ENCODE results near the gene LARP7. TPM values are rescaled to one million over a fixed set of nuclear protein-coding genes. Genes with fewer than 3 reads are reported as not detected.
A peak's percentile ranks its signal among the peaks of the same experiment; 100 is the strongest.

Gene LARP7
- total and polyA plus RNA-seq, 2 of the 8 experiments (the other 6 are each of a cell fraction or from before 2014, with no cell fraction given) = 9.3 to 38.3 TPM

GRCh38 chr4:112648263-112649054 is 11.5 kb downstream of the LARP7 start:
- DNase-seq (ENCODE audit: low read depth in 1 of 2, low spot score in 2 of 2) (peak in 1 of 2 experiments; percentile 74), FAIRE-seq (peak; percentile 83)
- POLR2A ChIA-PET (ENCODE audit: partially characterized antibody) = interaction anchor here (0.6 to 9.8 kb wide), 37 partner anchors 9 to 288 kb away, joined by 3 to 612 read pairs (median 7); partner anchors contain the start of genes LARP7 and ZGRF1
- peak overlapping the region; percentile 96 for H3K56ac ChIP-seq (replicated peaks; ENCODE audit: insufficient read length, low read depth, low read length)
- H2BK20ac ChIP-seq (ENCODE audit: low read length) = no peak overlapping the region
- CTCF ChIA-PET (ENCODE audit: partially characterized antibody) = interaction anchor here (0.5 to 3.8 kb wide), 12 partner anchors 14 to 433 kb away, joined by 3 to 17 read pairs (median 4); no protein-coding TSS in a partner anchor
- H3K9ac ChIP-seq (replicated peaks in 1 of 4; ENCODE audit: extremely low read depth in 1 of 4, low read depth in 3 of 4, low read length in 3 of 4) = peak overlapping the region; percentile 91 to 99 (median 94)
- H3K23ac ChIP-seq (ENCODE audit: insufficient read length) = no peak overlapping the region
- peak overlapping the region; percentile 94 for H4K91ac ChIP-seq (replicated peaks; ENCODE audit: insufficient read length, low read length)
- H3K9me3 ChIP-seq (ENCODE audit: insufficient read depth in 2 of 2, low read depth in 1 of 2, low read length in 1 of 2) = no peaks in the 10 kb centered on the region
- H3K4me2 ChIP-seq (ENCODE audit: insufficient read depth in 1 of 2, low read depth in 2 of 2, low read length in 2 of 2) = peak overlapping the region; percentile 55 to 65
- H2BK15ac ChIP-seq (ENCODE audit: low read length) = no peak overlapping the region
- peak overlapping the region; percentile 92 for H3K27ac ChIP-seq (ENCODE audit: low read depth, low read length)
- no peaks in the 10 kb centered on the region for H4K20me1 ChIP-seq (replicated peaks in 1 of 2; ENCODE audit: control insufficient read depth in 1 of 2, insufficient read depth in 2 of 2, low read length in 2 of 2)
- no peak overlapping the region for H2AK5ac ChIP-seq (ENCODE audit: low read depth, low read length)
- H3K79me2 ChIP-seq (ENCODE audit: control insufficient read depth in 1 of 2, insufficient read depth in 2 of 2, low read length in 2 of 2) = peaks cover 0 to 38% of the 10 kb centered on the region in 2 experiments; a peak in 2 of 4 replicates
- H2BK5ac ChIP-seq (ENCODE audit: low read depth, low read length) = peak overlapping the region; percentile 85
- H3K23me2 ChIP-seq (ENCODE audit: low read depth, low read length) = peaks cover 2% of the 10 kb centered on the region; the same call in 1 of the 2 replicates
- H3K79me1 ChIP-seq (ENCODE audit: low read depth, low read length) = no peaks in the 10 kb centered on the region
- H3K4me1 ChIP-seq (replicated peaks in 1 of 4; ENCODE audit: control insufficient read depth in 3 of 4, insufficient read depth in 4 of 4, low read length in 3 of 4) = peaks cover 0 to 10% (median 1%) of the 10 kb centered on the region in 4 experiments; a peak in 2 of 7 replicates
- H3K27me3 ChIP-seq (replicated peaks in 1 of 4; ENCODE audit: control insufficient read depth in 3 of 4, extremely low read depth in 1 of 4, insufficient read depth in 3 of 4, low read length in 3 of 4) = no peaks in the 10 kb centered on the region
- H2BK12ac ChIP-seq (ENCODE audit: low read depth, low read length) = no peak overlapping the region; the same call in 1 of the 2 replicates
- peak overlapping the region; percentile 94 for H3K14ac ChIP-seq (ENCODE audit: insufficient read length)
- no peak overlapping the region for H4K8ac ChIP-seq (ENCODE audit: extremely low read depth, insufficient read depth, low read length)
- H2AFZ ChIP-seq (ENCODE audit: low read length) = no peak overlapping the region
- H3K36me3 ChIP-seq (ENCODE audit: control insufficient read depth in 2 of 4, insufficient read depth in 4 of 4, low read length in 3 of 4) = peaks cover 9 to 39% (median 24%) of the 10 kb centered on the region in 4 experiments; a peak in 6 of 8 replicates
- peak overlapping the region; percentile 90 for H4K5ac ChIP-seq (ENCODE audit: insufficient read length, low read depth, low read length)
- H3K4me3 ChIP-seq (ENCODE audit: extremely low read depth in 1 of 4, insufficient read depth in 2 of 4, low read depth in 3 of 4, low read length in 4 of 4) = peak overlapping the region; percentile 75 to 100 (median 100)
- 0% methylated on average over 3 of the region's 3 CpGs; no CpG with 5 or more reads in 1 of the 2 experiments for WGBS, 2 experiments (ENCODE audit: extremely low coverage in 1 of 2, insufficient coverage in 1 of 2, insufficient read length in 1 of 2, insufficient replicate concordance in 2 of 2, low coverage in 1 of 2, low lambda C conversion rate in 2 of 2, missing lambda C conversion rate in 1 of 2)
- H3K4ac ChIP-seq (replicated peaks; ENCODE audit: insufficient read length, low read depth, low read length) = peak overlapping the region; percentile 89
- peak overlapping the region; percentile 7 for H2BK120ac ChIP-seq (replicated peaks; ENCODE audit: low read depth, low read length)
- H3K18ac ChIP-seq (ENCODE audit: extremely low read depth, low read length) = peak overlapping the region; percentile 42; the same call in 1 of the 2 replicates
- TF ChIP-seq BACH1 (IDR thresholded peaks at IDR 0.05; ENCODE audit: low read length) = no peak
- TF ChIP-seq TBP (IDR thresholded peaks at IDR 0.05; ENCODE audit: low read depth, low read length) = peak; percentile 98
- TF ChIP-seq HDAC6 (IDR thresholded peaks at IDR 0.05; ENCODE audit: low read depth, low read length) = no peak
- TF ChIP-seq NANOG (IDR thresholded peaks at IDR 0.05; ENCODE audit: insufficient read depth, low read depth, low read length, poor library complexity, severe bottlenecking) = peak; percentile 94
- no peak for TF ChIP-seq ASH2L (IDR thresholded peaks at IDR 0.05; ENCODE audit: low read length)
- TF ChIP-seq SUZ12 (IDR thresholded peaks at IDR 0.05; ENCODE audit: low read length) = no peak
- no peak for TF ChIP-seq SRF (IDR thresholded peaks at IDR 0.05; ENCODE audit: low read depth, low read length)
- no peak for TF ChIP-seq CBX5 (IDR thresholded peaks at IDR 0.05; ENCODE audit: low read depth, low read length)
- TF ChIP-seq CHD2 (IDR thresholded peaks at IDR 0.05; ENCODE audit: low read length) = no peak; the same call in 1 of the 2 replicates
- TF ChIP-seq TEAD4 (IDR thresholded peaks at IDR 0.05; ENCODE audit: low read depth, low read length) = peak; percentile 10; the same call in 1 of the 2 replicates
- TF ChIP-seq ZNF274 (IDR thresholded peaks at IDR 0.05; ENCODE audit: borderline replicate concordance, extremely low read depth, low read length) = no peak
- TF ChIP-seq MAX (IDR thresholded peaks at IDR 0.05) = no peak

All from H1 (cell line).